GM19193 (cell line): ENCODE data around the gene C2CD5.

ENCODE experiments used
- POLR2A ChIP-seq: IDR thresholded peaks from 4 replicates; pipeline ENCODE4 v1.6.1; 2011; ENCODE audit not compliant: insufficient read depth, insufficient read length; ENCODE audit errors: extremely low read depth

The C2CD5 gene

GRCh38 chr12:22543246-22544037, 900 bp downstream of the C2CD5 start:
- TF ChIP-seq POLR2A = no peak

GRCh38 chr12:22541496-22542155, 2.7 kb downstream of the C2CD5 start:
- no peak for TF ChIP-seq POLR2A

DNA sequence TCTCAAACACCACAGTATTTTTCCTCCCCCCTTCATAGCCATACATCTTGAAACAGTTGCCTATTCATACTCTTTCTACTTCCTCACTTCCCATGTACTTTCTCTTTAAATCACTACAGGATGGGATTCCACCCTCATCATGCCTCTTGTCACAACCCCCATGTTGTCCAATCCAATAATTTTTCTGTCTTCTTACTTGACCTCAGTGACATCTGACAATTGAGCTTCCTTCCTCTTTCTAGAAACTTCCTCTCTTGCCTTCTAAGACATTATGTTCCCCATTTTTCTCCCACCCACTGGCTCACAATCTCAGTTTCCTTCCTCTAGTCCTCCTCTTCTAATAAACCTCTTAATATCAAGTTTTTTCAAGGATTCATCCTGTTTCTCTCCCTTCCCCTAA, 5.3 kb downstream of the C2CD5 start:
- no peak for TF ChIP-seq POLR2A

- TF ChIP-seq POLR2A = no peak
These were observed 6.0 kb downstream of the C2CD5 start for GRCh38 chr12:22538311-22538710.

DNA sequence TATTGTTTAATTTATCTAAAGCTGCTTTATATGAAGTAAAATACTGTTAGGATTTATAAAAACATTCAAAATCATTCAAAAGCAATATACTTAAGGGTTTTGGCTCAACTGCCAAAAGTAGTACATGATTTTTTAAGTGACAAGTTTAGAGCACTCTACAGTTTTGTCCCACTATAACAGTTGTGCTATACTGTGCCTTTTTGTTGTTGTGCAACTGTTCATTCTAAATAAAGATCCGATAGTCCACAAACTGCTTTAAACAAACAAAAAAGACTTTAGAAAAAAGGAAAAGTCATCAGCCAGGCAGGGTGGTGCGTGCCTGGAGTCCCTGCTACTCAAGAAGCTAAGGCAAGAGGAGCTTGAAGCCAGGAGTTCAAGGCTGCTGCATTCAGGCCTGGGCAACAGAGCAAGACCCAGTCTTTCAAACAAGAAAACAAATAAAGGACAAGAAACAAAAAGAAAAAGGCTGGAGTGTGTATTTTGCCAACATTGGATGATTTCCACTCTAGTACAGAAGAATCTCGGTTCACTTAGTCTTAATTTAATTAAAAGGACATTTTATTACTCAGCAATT, 7.3 kb downstream of the C2CD5 start:
- TF ChIP-seq POLR2A = no peak

DNA sequence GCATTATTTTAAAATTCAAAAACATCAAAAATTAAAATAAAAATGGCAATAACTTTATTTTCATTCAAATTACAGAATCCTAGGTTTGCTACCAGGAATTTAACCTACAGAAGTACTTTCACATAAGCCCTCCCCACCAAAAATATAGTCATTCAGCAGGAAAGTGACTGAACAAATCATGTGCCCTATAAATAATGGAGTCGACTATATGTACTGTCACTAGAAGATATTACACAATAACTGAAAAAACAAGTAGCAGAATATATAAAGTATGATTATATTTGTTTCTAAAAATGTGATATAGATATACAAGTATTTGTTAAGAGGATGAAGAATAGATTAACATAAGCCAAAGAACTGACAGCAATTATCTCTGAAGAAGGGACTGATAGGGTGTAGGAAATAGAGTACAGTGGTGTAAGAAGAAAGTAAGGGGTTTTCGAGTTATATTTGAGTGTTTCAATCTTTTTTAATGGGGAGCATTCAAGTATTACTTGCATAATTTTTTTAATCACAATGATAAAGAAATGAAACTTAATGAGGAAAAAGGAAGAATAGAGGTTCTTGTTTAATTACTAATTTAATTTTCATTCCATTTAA, 7.9 kb downstream of the C2CD5 start:
- TF ChIP-seq POLR2A = no peak

DNA sequence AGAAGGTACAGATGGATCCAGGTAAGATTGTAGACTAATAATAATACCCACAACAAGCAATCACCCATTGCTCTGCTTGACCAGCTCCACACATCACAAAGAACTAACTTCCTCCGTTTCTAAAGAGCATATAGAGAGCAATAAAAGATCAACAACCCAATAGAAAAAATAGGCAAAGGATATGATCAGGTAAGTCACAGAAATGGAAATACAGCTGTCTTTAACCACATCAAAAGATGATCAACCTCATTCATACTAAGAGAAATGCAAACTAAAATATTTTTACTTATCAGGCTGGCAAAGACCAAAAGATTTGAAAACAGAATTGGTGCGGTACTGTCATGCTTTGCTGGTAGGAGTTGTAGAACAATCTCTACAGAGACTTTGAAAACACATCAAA, 8.9 kb downstream of the C2CD5 start:
- TF ChIP-seq POLR2A = no peak

GRCh38 chr12:22535038-22535437, 9.3 kb downstream of the C2CD5 start:
- TF ChIP-seq POLR2A = no peak

DNA sequence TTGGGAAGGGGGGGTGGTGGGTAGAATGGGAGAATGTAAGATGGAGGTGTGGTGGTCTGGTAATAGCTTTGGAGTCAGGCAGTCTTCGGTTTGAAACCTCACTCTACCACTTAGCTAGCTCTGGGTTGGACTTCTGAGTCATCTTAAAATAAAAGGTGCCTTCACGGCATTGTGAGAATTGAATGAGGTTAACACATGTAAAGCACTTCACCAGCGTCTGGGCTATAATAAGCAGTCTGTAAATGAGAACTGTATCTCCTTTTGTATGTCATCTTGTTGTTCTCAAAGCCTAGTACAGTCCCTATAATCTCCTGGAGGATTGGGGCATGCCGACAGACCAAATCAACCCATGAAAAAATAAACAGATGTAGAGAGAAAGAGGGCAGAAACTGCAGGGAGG, 11.2 kb downstream of the C2CD5 start:
- TF ChIP-seq POLR2A = no peak

GRCh38 chr12:22532317-22532716, 12.0 kb downstream of the C2CD5 start:
- TF ChIP-seq POLR2A = no peak

DNA sequence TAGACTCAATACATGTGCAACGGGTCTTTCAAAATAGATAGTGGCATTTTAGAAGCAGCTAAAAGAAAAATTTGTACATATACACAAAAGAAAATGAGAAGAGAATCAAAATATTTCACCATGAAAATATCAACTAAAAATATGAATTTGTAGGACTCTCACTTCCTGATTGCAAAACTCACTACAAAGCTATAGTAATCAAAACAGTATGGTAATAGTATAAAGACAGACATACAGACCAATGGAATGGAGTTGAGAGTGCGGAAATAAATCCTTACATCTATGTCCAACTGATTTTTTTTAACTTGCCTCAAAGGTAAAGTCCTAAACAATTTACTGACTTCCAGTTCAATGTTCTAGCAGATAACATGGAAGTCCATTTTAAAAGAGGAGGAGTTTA, 13.1 kb downstream of the C2CD5 start:
- no peak for TF ChIP-seq POLR2A

DNA sequence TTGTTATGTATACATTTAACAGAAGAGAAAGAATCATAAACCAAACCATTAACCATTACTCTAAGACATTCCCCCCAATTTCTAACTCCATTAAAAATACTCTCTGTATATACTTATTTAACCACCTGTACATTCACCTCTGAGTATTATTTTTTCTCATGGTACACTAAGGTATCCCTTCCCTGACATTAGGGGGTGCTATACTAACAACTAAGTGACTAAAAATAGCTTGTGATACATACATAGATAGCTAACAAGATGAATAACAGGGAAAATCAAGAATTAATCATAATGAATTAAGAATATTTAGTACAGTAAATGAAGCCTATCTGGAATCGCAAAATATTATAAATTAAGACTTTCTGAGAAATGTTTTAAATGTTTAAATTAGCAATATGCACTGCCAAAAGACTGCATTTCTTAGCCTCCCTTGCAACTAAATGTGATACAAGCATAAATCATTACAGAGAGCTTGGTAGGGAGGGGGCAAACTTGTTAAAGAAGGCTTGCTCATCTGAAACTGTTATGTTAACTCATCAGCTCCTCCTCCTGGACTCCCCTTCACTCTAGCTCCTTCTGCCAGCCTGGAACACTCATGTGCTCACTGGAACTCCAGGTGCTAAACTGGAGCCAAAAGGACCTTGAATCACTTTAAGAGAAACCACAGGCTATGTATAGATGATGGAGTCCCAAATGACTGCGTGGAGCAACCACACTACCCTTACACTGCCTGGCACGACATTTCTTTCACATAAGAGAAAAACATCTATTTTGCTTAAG, 14.9 kb downstream of the C2CD5 start:
- TF ChIP-seq POLR2A = no peak

- no peak for TF ChIP-seq POLR2A
These were observed 16.3 kb downstream of the C2CD5 start for GRCh38 chr12:22527999-22528398.

GRCh38 chr12:22526836-22527235, 17.5 kb downstream of the C2CD5 start:
- no peak for TF ChIP-seq POLR2A

DNA sequence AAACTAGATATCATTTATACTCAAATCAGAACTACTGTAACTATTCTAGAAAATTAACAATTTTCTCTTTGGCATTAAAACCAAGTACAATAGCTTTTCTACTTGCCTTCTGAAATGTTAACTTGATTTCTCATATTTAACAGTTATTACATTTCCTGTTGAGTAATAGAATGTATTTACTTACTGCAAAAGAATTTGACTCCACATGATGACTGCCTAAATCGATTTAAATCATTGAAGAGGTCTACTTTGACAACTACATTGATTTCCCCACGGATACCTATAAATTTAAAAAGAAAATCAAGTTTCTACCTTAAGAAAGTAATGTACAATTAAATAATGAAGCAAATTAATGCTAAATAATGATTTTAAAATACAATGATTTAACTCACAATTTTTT, 18.9 kb downstream of the C2CD5 start:
- no peak for TF ChIP-seq POLR2A
